Adrenal gland (tissue), 12 donors: ENCODE data around the gene NRXN3. TPM values are rescaled to one million over a fixed set of nuclear protein-coding genes. Genes with fewer than 3 reads are reported as not detected.

Experiments
- DNase-seq, 7 donors: peaks; one replicate each; pipeline ENCODE4 v3.0.0-alpha.2; 2019 to 2020
- H3K27ac ChIP-seq, 5 donors: fragments of 200-600 bp; sonication (generic) in 4 of 5; 1 replicate in 3 of 5; 2 replicates in 2 of 5; pipeline versions ENCODE4 v1.5.1 to v1.8.0; 2016 to 2020; ENCODE audit warnings: mild to moderate bottlenecking in 1 of 5
- H3K27me3 ChIP-seq: fragments of 200-600 bp; 2 replicates; pipeline ENCODE4 v1.8.0; 2021
- H3K36me3 ChIP-seq, 2 donors: fragments of 200-600 bp; replicated peaks in 1 of 2; 1 replicate in 1 of 2; 2 replicates in 1 of 2; pipeline versions ENCODE4 v1.5.1 to v1.8.0; 2018 to 2022
- H3K4me1 ChIP-seq, 2 donors: fragments of 200-600 bp; replicated peaks in 1 of 2; 1 replicate in 1 of 2; 2 replicates in 1 of 2; pipeline versions ENCODE4 v1.5.1 to v1.8.0; 2018 to 2021
- H3K4me3 ChIP-seq, 4 donors: fragments of 200-600 bp; sonication (generic) in 3 of 4; one replicate each; pipeline ENCODE4 v1.5.1; 2016 to 2018
- H3K9me3 ChIP-seq, 3 donors: fragments of 200-600 bp; sonication (generic) in 1 of 3; replicated peaks in 1 of 3; 1 replicate in 2 of 3; 2 replicates in 1 of 3; pipeline versions ENCODE4 v1.5.1 to v1.8.0; 2016 to 2021
- CTCF ChIP-seq, 6 experiments: fragments of 450-650 bp in 4 of 6; fragments of 200-600 bp in 2 of 6; sonication (generic) in 1 of 6; IDR thresholded peaks; 1 replicate in 5 of 6; 2 replicates in 1 of 6; pipeline versions ENCODE4 v1.5.1 to v1.8.0; 2016 to 2021; ENCODE audit warnings: antibody characterized with exemption in 6 of 6, mild to moderate bottlenecking in 2 of 6, moderate library complexity in 1 of 6
- POLR2A ChIP-seq, 2 donors: fragments of 450-650 bp; IDR thresholded peaks; one replicate each; pipeline ENCODE4 v1.6.1; 2017; ENCODE audit warnings: antibody characterized with exemption in 2 of 2, mild to moderate bottlenecking in 2 of 2, moderate library complexity in 1 of 2
- WGBS, 4 donors: extraction: QIAGEN DNeasy Blood & Tissue Kit in 2 of 4; methylation state at CpG; one replicate each; pipeline versions ENCODE4 v1.1.5 to v1.1.7; 2013 to 2017; 5-methylcytosine and 5-hydroxymethylcytosine counted together
- intact Hi-C, 2 donors: fragments of 100-400 bp; cut with DNase I; formaldehyde crosslinking; loops; one replicate each; pipeline versions ENCODE4 v1.14.1 to v1.15.0; 2022 to 2023
- polyA plus RNA-seq, 3 donors: library from polyadenylated mRNA; stranded (reverse); fragments of 200-250 nt in 2 of 3; fragments of 350-450 nt in 1 of 3; fragmentation: Illumina TruSeq in 1 of 3; extraction: RNeasy Lipid Tissue Mini Kit (QIAGEN cat#74804) in 1 of 3; gene quantifications; one replicate each; pipeline ENCODE4 v1.2.3, GENCODE V29; 2013 to 2014
- total RNA-seq, 9 donors: library from RNA; depleted of rRNA in 4 of 9; stranded (reverse); fragments of >200 nt in 4 of 9; fragments of 120-200 nt in 1 of 9; fragmentation: NEBNext Ultra II Directional in 1 of 9; extraction: Animal tissue kit (Norgen Biotek cat#: 25700) in 1 of 9; gene quantifications; one replicate each; pipeline versions ENCODE4 v1.1.0 to v1.2.4, GENCODE V29; 2013 to 2023
- donor health status: healthy with polysubstance abuse.
- donor health status: Bipolar disorder and iron deficiency.
- donor health status: DM: yes; HTN: yes; CAD: no.
- donor health status: DM: no; HTN: no; CAD: no.
- donor health status: DM: no; HTN: no; CAD: no.
- donor health status: DM: yes; HTN: yes; CAD: no.

Gene NRXN3
- total and polyA plus RNA-seq, 12 donors = 0.09 to 8.5 (median 1.6) TPM

- intact Hi-C loops = no loop called here
- DNase-seq = no peak
- Histone ChIP-seq H3K27me3 (no peaks in the 10 kb centered on the region), H3K4me1 (no peaks in the 10 kb centered on the region), H3K4me3 (no peak overlapping the region), H3K9me3 (no peaks in the 10 kb centered on the region), H3K36me3 (no peaks in the 10 kb centered on the region), H3K27ac (no peak overlapping the region)
- 41 to 45% (median 43%) methylated on average over 3 of the region's 3 CpGs for WGBS, 4 donors
- TF ChIP-seq CTCF (IDR thresholded peaks at IDR 0.05) (no peak), POLR2A (IDR thresholded peaks at IDR 0.05) (no peak)
Measured at GRCh38 chr14:79352076-79352630, 1182.0 kb downstream of the NRXN3 start.

DNA sequence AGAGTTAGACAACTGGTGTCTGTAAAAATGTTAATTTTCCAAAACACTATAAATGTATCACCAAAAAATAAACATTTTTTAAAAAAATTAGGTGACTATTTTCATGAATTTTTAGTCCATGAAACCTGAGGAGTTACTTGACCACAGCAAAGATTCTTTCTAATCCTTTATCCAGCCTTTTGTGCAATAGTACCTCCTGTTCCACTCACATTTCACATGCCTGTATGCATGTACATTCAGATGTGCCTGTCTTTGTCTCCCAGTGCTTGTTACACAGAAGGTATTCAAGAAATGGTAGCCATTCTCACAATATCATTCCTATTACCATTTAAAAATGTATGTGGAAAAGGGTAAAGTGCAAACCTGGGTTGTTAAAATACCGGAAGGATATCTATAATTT, 1184.2 kb downstream of the NRXN3 start:
- Histone ChIP-seq H3K4me1 (no peaks in the 10 kb centered on the region), H3K9me3 (no peaks in the 10 kb centered on the region), H3K4me3 (no peak overlapping the region), H3K36me3 (no peaks in the 10 kb centered on the region), H3K27ac (no peak overlapping the region), H3K27me3 (no peaks in the 10 kb centered on the region)
- intact Hi-C loops = no loop called here
- TF ChIP-seq POLR2A (IDR thresholded peaks at IDR 0.05) = no peak
- no peak for TF ChIP-seq CTCF (IDR thresholded peaks at IDR 0.05)
- WGBS, 4 donors = 68 to 75% (median 69%) methylated on average over 1 of the region's 1 CpG
- no peak for DNase-seq

- no peak overlapping the region for H3K27ac ChIP-seq
- no peak for DNase-seq
- no peak overlapping the region for H3K4me3 ChIP-seq
- H3K36me3 ChIP-seq = no peaks in the 10 kb centered on the region
- TF ChIP-seq POLR2A (IDR thresholded peaks at IDR 0.05) = no peak
- no peak for TF ChIP-seq CTCF (IDR thresholded peaks at IDR 0.05)
- no peaks in the 10 kb centered on the region for H3K9me3 ChIP-seq
- no peaks in the 10 kb centered on the region for H3K27me3 ChIP-seq
- no peaks in the 10 kb centered on the region for H3K4me1 ChIP-seq
- intact Hi-C loops = no loop called here
- 61 to 78% (median 66%) methylated on average over 2 of the region's 2 CpGs for WGBS, 4 donors
Measured at GRCh38 chr14:79356040-79356439, 1185.9 kb downstream of the NRXN3 start.

DNA sequence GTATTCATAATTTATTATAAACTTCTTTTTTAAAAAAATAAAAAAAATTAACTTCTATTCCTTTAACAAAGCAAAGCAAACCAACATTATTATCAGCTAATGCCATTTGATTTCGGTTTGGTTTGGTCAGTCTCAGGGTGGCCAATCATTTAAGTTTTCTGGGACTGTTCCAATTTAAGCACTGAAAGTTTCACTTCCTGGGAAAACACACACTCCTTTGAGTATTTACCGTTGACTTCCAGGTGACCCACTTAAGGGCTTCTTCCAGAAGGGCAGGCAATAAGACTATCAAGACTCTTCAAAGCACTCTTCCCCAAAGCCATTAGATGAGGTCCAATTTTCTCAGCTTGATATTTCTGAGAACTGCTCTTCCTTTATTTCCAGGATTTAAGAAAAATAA, 1187.1 kb downstream of the NRXN3 start:
- H3K4me1 ChIP-seq = no peaks in the 10 kb centered on the region
- intact Hi-C loops = no loop called here

More for the DNA sequence above, 1187.1 kb downstream of the NRXN3 start:
- H3K9me3 ChIP-seq = no peaks in the 10 kb centered on the region
- no peaks in the 10 kb centered on the region for H3K36me3 ChIP-seq
- TF ChIP-seq CTCF (IDR thresholded peaks at IDR 0.05) (no peak), POLR2A (IDR thresholded peaks at IDR 0.05) (no peak)
- WGBS, 4 donors = 61 to 75% (median 68%) methylated on average over 2 of the region's 2 CpGs
- H3K4me3 ChIP-seq = no peak overlapping the region
- no peaks in the 10 kb centered on the region for H3K27me3 ChIP-seq
- H3K27ac ChIP-seq = no peak overlapping the region
- no peak for DNase-seq
